Activated CD8-positive, alpha-beta T cell treated with anti-CD3 and anti-CD28 coated beads, Interleukin-2, amount 10 ng/mL, durations not matched to agents 7 days and 5 days (primary cell): ENCODE measurements around the gene KCTD14. TPM values are rescaled to one million over a fixed set of nuclear protein-coding genes. Genes with fewer than 3 reads are reported as not detected.
A peak's percentile ranks its signal among the peaks of the same experiment; 100 is the strongest.
"Not testable (repeated sequence)": the region's sequence is repeated elsewhere in the genome, so short reads cannot be mapped to it uniquely, and the experiment has no call there.

Experiments used
- ATAC-seq: fragments of 150-1000 bp; cut with Tn5 transposase; one replicate; pipeline ENCODE4 v1.10.0; 2021; ENCODE audit warnings: moderate library complexity
- CTCF ChIA-PET: fragments of 350-600 bp; sonication (Branson Sonifier 250); formaldehyde crosslinking; loops from one replicate; lab custom pipeline; 2021; ENCODE audit warnings: antibody characterized with exemption; lab: Charles Lee
- POLR2A ChIA-PET: fragments of 350-600 bp; sonication (Branson Sonifier 250); formaldehyde crosslinking; loops from one replicate; lab custom pipeline; 2021; ENCODE audit warnings: antibody characterized with exemption; lab: Charles Lee
- DNase-seq: peaks from one replicate; pipeline ENCODE4 v3.0.0-alpha.2; 2020
- H3K27ac Mint-ChIP-seq: one replicate; pipeline ENCODE4 v1.8.0; 2021; ENCODE audit warnings: mild to moderate bottlenecking, mixed read lengths
- H3K27me3 Mint-ChIP-seq: one replicate; pipeline ENCODE4 v1.8.0; 2021; ENCODE audit warnings: low read depth, mixed read lengths
- H3K36me3 Mint-ChIP-seq: one replicate; pipeline ENCODE4 v1.8.0; 2021; ENCODE audit warnings: low read depth, mixed read lengths
- H3K4me1 Mint-ChIP-seq: one replicate; pipeline ENCODE4 v1.8.0; 2021; ENCODE audit warnings: low read depth, mixed read lengths
- H3K4me3 Mint-ChIP-seq: one replicate; pipeline ENCODE4 v1.8.0; 2021; ENCODE audit warnings: mild to moderate bottlenecking, mixed read lengths
- H3K9me3 Mint-ChIP-seq: one replicate; pipeline ENCODE4 v1.8.0; 2022; ENCODE audit warnings: mixed read lengths; ENCODE audit not compliant: insufficient read depth
- total RNA-seq, 2 experiments: library from RNA; stranded (reverse); gene quantifications; one replicate each; pipeline ENCODE4 v1.2.3, GENCODE V29; 2021

Gene KCTD14
- total RNA-seq, 2 experiments from 2014 or later: 0.21 to 0.47 TPM

GRCh38 chr11:77993902-77994301 is 29.2 kb downstream of the KCTD14 start:
- Mint-ChIP-seq H3K36me3 (peaks cover 6% of the 10 kb centered on the region), H3K9me3 (no peaks in the 10 kb centered on the region), H3K27ac (peak overlapping the region; percentile 89), H3K4me3 (peak overlapping the region; percentile 94), H3K4me1 (peaks cover 24% of the 10 kb centered on the region), H3K27me3 (no peaks in the 10 kb centered on the region)
- ChIA-PET CTCF (interaction anchor here (1.2 to 2.3 kb wide), 5 partner anchors 10 to 571 kb away, joined by 3 to 25 read pairs (median 6); partner anchors contain the start of genes AAMDC, AQP11 and RSF1), POLR2A (interaction anchor here (0.8 to 2.5 kb wide), 5 partner anchors 9 to 550 kb away, joined by 3 to 17 read pairs (median 3); partner anchors contain the start of genes GAB2 and RSF1)
- ATAC-seq: no peak
- no peak for DNase-seq

DNA sequence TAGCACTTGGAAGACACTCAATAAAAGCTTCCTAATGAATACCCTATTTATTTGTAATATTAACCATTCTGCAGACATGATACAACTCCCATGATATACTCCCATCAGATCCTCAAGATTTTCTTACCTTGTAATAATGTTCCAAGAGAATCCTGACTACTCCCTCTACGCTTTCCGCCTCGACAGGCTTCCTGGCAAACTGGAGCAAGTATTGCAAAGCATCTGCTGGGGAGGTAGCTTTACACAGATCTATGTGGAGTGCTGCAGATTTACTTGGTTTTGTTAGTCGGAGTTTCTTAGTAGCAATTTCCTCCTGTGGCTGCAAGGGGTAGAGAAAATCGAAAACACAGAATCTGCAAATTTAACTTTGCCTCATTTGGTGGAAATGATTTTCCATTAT is 32.1 kb downstream of the KCTD14 start:
- no peak overlapping the region for H3K27ac Mint-ChIP-seq
- POLR2A ChIA-PET: no interaction called here
- H3K27me3 Mint-ChIP-seq: no peaks in the 10 kb centered on the region
- CTCF ChIA-PET: no interaction called here
- ATAC-seq (no peak), DNase-seq (no peak)
- peaks cover 23% of the 10 kb centered on the region for H3K36me3 Mint-ChIP-seq
- no peaks in the 10 kb centered on the region for H3K9me3 Mint-ChIP-seq
- peaks cover 30% of the 10 kb centered on the region for H3K4me1 Mint-ChIP-seq
- H3K4me3 Mint-ChIP-seq: no peak overlapping the region

GRCh38 chr11:77986456-77986855 is 36.6 kb downstream of the KCTD14 start:
- POLR2A ChIA-PET: interaction anchor here (0.5 kb wide), 1 partner anchor 720 kb away, joined by 3 read pairs; no protein-coding TSS in a partner anchor
- H3K4me3 Mint-ChIP-seq, ATAC-seq, H3K4me1 Mint-ChIP-seq, DNase-seq, H3K9me3 Mint-ChIP-seq, H3K27ac Mint-ChIP-seq, H3K27me3 Mint-ChIP-seq, CTCF ChIA-PET: not testable (repeated sequence)
- peaks cover 53% of the 10 kb centered on the region for H3K36me3 Mint-ChIP-seq

GRCh38 chr11:77981346-77981947 is 41.6 kb downstream of the KCTD14 start:
- H3K27ac Mint-ChIP-seq: no peak overlapping the region
- H3K36me3 Mint-ChIP-seq: peaks cover 56% of the 10 kb centered on the region
- CTCF ChIA-PET: interaction anchor here (0.6 kb wide), 1 partner anchor 470 kb away, joined by 4 read pairs; no protein-coding TSS in a partner anchor
- H3K4me3 Mint-ChIP-seq: no peak overlapping the region
- H3K27me3 Mint-ChIP-seq: no peaks in the 10 kb centered on the region
- ATAC-seq (no peak), DNase-seq (no peak)
- H3K4me1 Mint-ChIP-seq: peaks cover 3% of the 10 kb centered on the region
- POLR2A ChIA-PET: interaction anchor here (0.6 kb wide), 1 partner anchor 22 kb away, joined by 3 read pairs; no protein-coding TSS in a partner anchor
- no peaks in the 10 kb centered on the region for H3K9me3 Mint-ChIP-seq

GRCh38 chr11:77968337-77968736 is 54.7 kb downstream of the KCTD14 start:
- no peaks in the 10 kb centered on the region for H3K9me3 Mint-ChIP-seq
- peaks cover 21% of the 10 kb centered on the region for H3K36me3 Mint-ChIP-seq
- DNase-seq: no peak
- H3K4me1 Mint-ChIP-seq: no peaks in the 10 kb centered on the region
- ATAC-seq: no peak
- H3K27ac Mint-ChIP-seq: no peak overlapping the region
- ChIA-PET POLR2A (no interaction called here), CTCF (no interaction called here)
- no peak overlapping the region for H3K4me3 Mint-ChIP-seq
- no peaks in the 10 kb centered on the region for H3K27me3 Mint-ChIP-seq

DNA sequence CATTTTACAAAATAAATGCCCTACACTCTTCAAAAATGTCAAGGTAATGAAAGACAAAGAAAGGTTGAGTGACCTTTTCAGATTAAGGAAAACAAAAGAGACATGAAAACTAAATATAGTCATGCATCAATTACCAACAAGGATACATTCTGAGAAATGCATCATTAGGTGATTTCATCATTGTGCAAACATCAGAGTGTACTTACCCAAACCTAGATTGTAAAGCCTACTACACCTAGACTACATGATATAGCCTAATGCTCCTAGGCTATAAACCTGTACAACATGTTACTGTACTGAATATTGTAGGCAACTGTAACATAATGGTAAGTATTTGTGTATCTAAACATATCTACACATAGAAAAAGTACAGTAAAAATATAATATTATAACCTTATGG is 55.3 kb downstream of the KCTD14 start:
- POLR2A ChIA-PET: no interaction called here
- ATAC-seq (no peak), DNase-seq (no peak)
- Mint-ChIP-seq H3K27ac (no peak overlapping the region), H3K27me3 (no peaks in the 10 kb centered on the region), H3K4me3 (no peak overlapping the region), H3K9me3 (no peaks in the 10 kb centered on the region), H3K4me1 (no peaks in the 10 kb centered on the region), H3K36me3 (peaks cover 21% of the 10 kb centered on the region)
- CTCF ChIA-PET: no interaction called here

GRCh38 chr11:77967121-77967520 is 56.0 kb downstream of the KCTD14 start:
- Mint-ChIP-seq H3K4me1 (no peaks in the 10 kb centered on the region), H3K4me3 (no peak overlapping the region), H3K9me3 (no peaks in the 10 kb centered on the region), H3K27me3 (no peaks in the 10 kb centered on the region), H3K36me3 (peaks cover 21% of the 10 kb centered on the region), H3K27ac (no peak overlapping the region)
- CTCF ChIA-PET: no interaction called here
- no peak for ATAC-seq
- POLR2A ChIA-PET: no interaction called here
- DNase-seq: no peak

DNA sequence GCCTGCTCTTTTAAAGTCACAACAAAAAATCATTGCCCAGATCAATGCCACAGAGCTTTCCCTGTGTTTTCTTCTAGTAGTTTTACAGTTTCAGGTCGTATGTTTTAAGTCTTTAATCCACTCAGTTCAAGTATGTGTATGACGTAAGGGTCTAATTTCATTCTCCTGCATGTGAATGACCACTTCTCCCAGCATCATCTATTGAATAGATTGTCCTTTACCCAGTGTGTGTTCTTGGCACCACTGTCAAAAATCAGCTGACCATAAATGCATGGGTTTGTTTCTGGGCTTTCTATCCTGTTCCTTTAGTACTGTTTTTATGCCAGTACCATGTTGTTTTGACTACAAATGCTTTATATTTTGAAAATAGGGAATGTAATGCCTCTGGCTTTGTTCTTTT is 56.7 kb downstream of the KCTD14 start:
- H3K4me1 Mint-ChIP-seq: no peaks in the 10 kb centered on the region
- H3K27ac Mint-ChIP-seq: no peak overlapping the region

More for the DNA sequence above, 56.7 kb downstream of the KCTD14 start:
- no peak for ATAC-seq
- Mint-ChIP-seq H3K9me3 (no peaks in the 10 kb centered on the region), H3K36me3 (peaks cover 21% of the 10 kb centered on the region), H3K27me3 (no peaks in the 10 kb centered on the region), H3K4me3 (no peak overlapping the region)
- CTCF ChIA-PET: no interaction called here
- POLR2A ChIA-PET: no interaction called here
- no peak for DNase-seq

Other genes starting within 250 kb of the KCTD14 start
- 10 to 100 TPM; 41.1 to 49.1 TPM for gene RSF1, start 202.6 kb downstream of the KCTD14 start, total RNA-seq
- gene AAMDC, start 202.1 kb downstream of the KCTD14 start, total RNA-seq: 10 to 100 TPM; 12.7 to 13.0 TPM
- 10 to 100 TPM; 45.1 to 51.2 TPM for gene INTS4, start 28.6 kb downstream of the KCTD14 start, total RNA-seq
- gene THRSP, start 40.6 kb upstream of the KCTD14 start, total RNA-seq: not detected
- 100 to 1,000 TPM; 193 TPM for gene NDUFC2, start 56.6 kb upstream of the KCTD14 start, total RNA-seq
- 10 to 100 TPM; 49.9 to 51.7 TPM for gene ALG8, start 116.3 kb upstream of the KCTD14 start, total RNA-seq
- 1 to 10 TPM; 7.1 to 7.8 TPM for gene KCTD21, start 165.3 kb upstream of the KCTD14 start, total RNA-seq
- gene USP35, start 165.6 kb upstream of the KCTD14 start, total RNA-seq: 10 to 100 TPM; 11.9 to 12.8 TPM